ENCODE measurements around the gene MACROD2.

- no peak for TF ChIP-seq POLR2A (IDR thresholded peaks at IDR 0.05)
- TF ChIP-seq POLR2AphosphoS5 (IDR thresholded peaks at IDR 0.05) = no peak
Measured at GRCh38 chr20:14955399-14955798, 960.1 kb downstream of the MACROD2 start.
